ENCODE measurements around the gene ZNF423.

The ZNF423 gene

GRCh38 chr16:49599704-49600103, 256.2 kb downstream of the ZNF423 start:
- no peak overlapping the region for H3K4me3 ChIP-seq (ENCODE audit: low read length)
- no peaks in the 10 kb centered on the region for H3K9me3 ChIP-seq (ENCODE audit: control insufficient read depth, low read length)
- peaks cover 12% of the 10 kb centered on the region for H3K4me1 ChIP-seq (ENCODE audit: control insufficient read depth, insufficient read depth, low read length)
- H3K9ac ChIP-seq (ENCODE audit: low read length): no peak overlapping the region
- no peak for DNase-seq (ENCODE audit: low read depth)
- H3K27me3 ChIP-seq (replicated peaks; ENCODE audit: control insufficient read depth, insufficient read depth, low read length): peaks cover 3% of the 10 kb centered on the region
- no peaks in the 10 kb centered on the region for H3K36me3 ChIP-seq (ENCODE audit: control insufficient read depth, insufficient read depth, low read length, severe bottlenecking)

- DNase-seq (ENCODE audit: low read depth): no peak
- H3K4me1 ChIP-seq (ENCODE audit: control insufficient read depth, insufficient read depth, low read length): peaks cover 12% of the 10 kb centered on the region
- peaks cover 3% of the 10 kb centered on the region for H3K27me3 ChIP-seq (replicated peaks; ENCODE audit: control insufficient read depth, insufficient read depth, low read length)
- H3K4me3 ChIP-seq (ENCODE audit: low read length): no peak overlapping the region
- H3K9me3 ChIP-seq (ENCODE audit: control insufficient read depth, low read length): no peaks in the 10 kb centered on the region
- no peak overlapping the region for H3K9ac ChIP-seq (ENCODE audit: low read length)
- H3K36me3 ChIP-seq (ENCODE audit: control insufficient read depth, insufficient read depth, low read length, severe bottlenecking): no peaks in the 10 kb centered on the region
These were observed 256.6 kb downstream of the ZNF423 start for GRCh38 chr16:49599281-49599680.

- Histone ChIP-seq H3K4me1 (ENCODE audit: control insufficient read depth, insufficient read depth, low read length) (peaks cover 12% of the 10 kb centered on the region), H3K27me3 (replicated peaks; ENCODE audit: control insufficient read depth, insufficient read depth, low read length) (peaks cover 3% of the 10 kb centered on the region), H3K9ac (ENCODE audit: low read length) (no peak overlapping the region), H3K4me3 (ENCODE audit: low read length) (no peak overlapping the region), H3K36me3 (ENCODE audit: control insufficient read depth, insufficient read depth, low read length, severe bottlenecking) (no peaks in the 10 kb centered on the region), H3K9me3 (ENCODE audit: control insufficient read depth, low read length) (no peaks in the 10 kb centered on the region)
- DNase-seq (ENCODE audit: low read depth): no peak
These were observed 257.3 kb downstream of the ZNF423 start for GRCh38 chr16:49598383-49599170.

- Histone ChIP-seq H3K4me3 (ENCODE audit: low read length) (no peak overlapping the region), H3K27me3 (replicated peaks; ENCODE audit: control insufficient read depth, insufficient read depth, low read length) (peaks cover 3% of the 10 kb centered on the region), H3K36me3 (ENCODE audit: control insufficient read depth, insufficient read depth, low read length, severe bottlenecking) (no peaks in the 10 kb centered on the region), H3K9ac (ENCODE audit: low read length) (no peak overlapping the region), H3K9me3 (ENCODE audit: control insufficient read depth, low read length) (no peaks in the 10 kb centered on the region), H3K4me1 (ENCODE audit: control insufficient read depth, insufficient read depth, low read length) (peaks cover 12% of the 10 kb centered on the region)
- no peak for DNase-seq (ENCODE audit: low read depth)
These were observed 258.1 kb downstream of the ZNF423 start for GRCh38 chr16:49597796-49598195.

- no peaks in the 10 kb centered on the region for H3K36me3 ChIP-seq (ENCODE audit: control insufficient read depth, insufficient read depth, low read length, severe bottlenecking)
- no peaks in the 10 kb centered on the region for H3K27me3 ChIP-seq (replicated peaks; ENCODE audit: control insufficient read depth, insufficient read depth, low read length)
- H3K9me3 ChIP-seq (ENCODE audit: control insufficient read depth, low read length): no peaks in the 10 kb centered on the region
- peaks cover 12% of the 10 kb centered on the region for H3K4me1 ChIP-seq (ENCODE audit: control insufficient read depth, insufficient read depth, low read length)
- peak overlapping the region; percentile 86 for H3K9ac ChIP-seq (ENCODE audit: low read length)
- H3K4me3 ChIP-seq (ENCODE audit: low read length): no peak overlapping the region
- DNase-seq (ENCODE audit: low read depth): no peak
These were observed 259.1 kb downstream of the ZNF423 start for GRCh38 chr16:49596648-49597291.

GRCh38 chr16:49596068-49596467, 259.8 kb downstream of the ZNF423 start:
- no peaks in the 10 kb centered on the region for H3K36me3 ChIP-seq (ENCODE audit: control insufficient read depth, insufficient read depth, low read length, severe bottlenecking)
- no peaks in the 10 kb centered on the region for H3K9me3 ChIP-seq (ENCODE audit: control insufficient read depth, low read length)
- peak; percentile 60 for DNase-seq (ENCODE audit: low read depth)
- no peaks in the 10 kb centered on the region for H3K27me3 ChIP-seq (replicated peaks; ENCODE audit: control insufficient read depth, insufficient read depth, low read length)
- H3K4me3 ChIP-seq (ENCODE audit: low read length): peak overlapping the region; percentile 67
- H3K4me1 ChIP-seq (ENCODE audit: control insufficient read depth, insufficient read depth, low read length): peaks cover 12% of the 10 kb centered on the region
- H3K9ac ChIP-seq (ENCODE audit: low read length): peak overlapping the region; percentile 86

GRCh38 chr16:49594685-49595498, 261.0 kb downstream of the ZNF423 start:
- no peak for DNase-seq (ENCODE audit: low read depth)
- H3K4me1 ChIP-seq (ENCODE audit: control insufficient read depth, insufficient read depth, low read length): peaks cover 12% of the 10 kb centered on the region
- peak overlapping the region; percentile 86 for H3K9ac ChIP-seq (ENCODE audit: low read length)
- no peak overlapping the region for H3K4me3 ChIP-seq (ENCODE audit: low read length)
- no peaks in the 10 kb centered on the region for H3K9me3 ChIP-seq (ENCODE audit: control insufficient read depth, low read length)
- no peaks in the 10 kb centered on the region for H3K27me3 ChIP-seq (replicated peaks; ENCODE audit: control insufficient read depth, insufficient read depth, low read length)
- no peaks in the 10 kb centered on the region for H3K36me3 ChIP-seq (ENCODE audit: control insufficient read depth, insufficient read depth, low read length, severe bottlenecking)

- Histone ChIP-seq H3K36me3 (ENCODE audit: control insufficient read depth, insufficient read depth, low read length, severe bottlenecking) (no peaks in the 10 kb centered on the region), H3K4me1 (ENCODE audit: control insufficient read depth, insufficient read depth, low read length) (peaks cover 12% of the 10 kb centered on the region), H3K9me3 (ENCODE audit: control insufficient read depth, low read length) (no peaks in the 10 kb centered on the region), H3K9ac (ENCODE audit: low read length) (no peak overlapping the region), H3K4me3 (ENCODE audit: low read length) (no peak overlapping the region), H3K27me3 (replicated peaks; ENCODE audit: control insufficient read depth, insufficient read depth, low read length) (no peaks in the 10 kb centered on the region)
- DNase-seq (ENCODE audit: low read depth): no peak
These were observed 261.8 kb downstream of the ZNF423 start for GRCh38 chr16:49594153-49594552.

- H3K9me3 ChIP-seq (ENCODE audit: control insufficient read depth, low read length): no peaks in the 10 kb centered on the region
- peaks cover 12% of the 10 kb centered on the region for H3K4me1 ChIP-seq (ENCODE audit: control insufficient read depth, insufficient read depth, low read length)
- no peak overlapping the region for H3K9ac ChIP-seq (ENCODE audit: low read length)
- DNase-seq (ENCODE audit: low read depth): no peak
- no peak overlapping the region for H3K4me3 ChIP-seq (ENCODE audit: low read length)
- no peaks in the 10 kb centered on the region for H3K27me3 ChIP-seq (replicated peaks; ENCODE audit: control insufficient read depth, insufficient read depth, low read length)
- no peaks in the 10 kb centered on the region for H3K36me3 ChIP-seq (ENCODE audit: control insufficient read depth, insufficient read depth, low read length, severe bottlenecking)
These were observed 262.4 kb downstream of the ZNF423 start for GRCh38 chr16:49593424-49594040.

- H3K9me3 ChIP-seq (ENCODE audit: control insufficient read depth, low read length): no peaks in the 10 kb centered on the region
- no peaks in the 10 kb centered on the region for H3K27me3 ChIP-seq (replicated peaks; ENCODE audit: control insufficient read depth, insufficient read depth, low read length)
- no peaks in the 10 kb centered on the region for H3K36me3 ChIP-seq (ENCODE audit: control insufficient read depth, insufficient read depth, low read length, severe bottlenecking)
- no peak overlapping the region for H3K9ac ChIP-seq (ENCODE audit: low read length)
- DNase-seq (ENCODE audit: low read depth): peak; percentile 51
- no peak overlapping the region for H3K4me3 ChIP-seq (ENCODE audit: low read length)
- H3K4me1 ChIP-seq (ENCODE audit: control insufficient read depth, insufficient read depth, low read length): peaks cover 12% of the 10 kb centered on the region
These were observed 263.1 kb downstream of the ZNF423 start for GRCh38 chr16:49592546-49593423.
